Measurements from ENCODE around the gene ELAVL3. TPM values are rescaled to one million over a fixed set of nuclear protein-coding genes. Genes with fewer than 3 reads are reported as not detected.

ELAVL3 gene
- total RNA-seq, 1 experiment from 2014 or later: 1.2 TPM

DNA sequence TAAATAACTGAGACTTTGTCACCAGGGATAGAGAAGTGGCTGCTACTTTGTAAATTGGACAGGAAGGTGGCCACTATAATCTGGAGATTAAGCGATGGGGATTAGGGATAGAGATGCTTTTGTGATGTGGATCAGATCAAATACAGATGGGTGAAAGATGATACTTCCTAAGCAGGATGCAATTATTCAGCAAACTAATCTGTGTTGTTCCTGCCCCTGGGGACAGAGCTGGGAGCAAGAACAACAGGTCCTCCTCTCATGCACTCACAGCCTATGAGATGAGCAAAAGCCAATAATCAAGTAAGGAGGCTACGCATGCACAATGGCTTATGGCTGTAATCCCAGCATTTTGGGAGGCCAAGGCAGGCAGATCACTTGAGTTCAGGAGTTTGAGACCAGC, 66.3 kb downstream of the ELAVL3 start:
- H3K9me3 Mint-ChIP-seq: no peaks in the 10 kb centered on the region
- no peaks in the 10 kb centered on the region for H3K27me3 ChIP-seq (ENCODE audit: insufficient read depth, low read length)
- no CpG with 5 or more reads among the region's 2 CpGs for WGBS (ENCODE audit: extremely low coverage, insufficient read length, low lambda C conversion rate)

More for the DNA sequence above, 66.3 kb downstream of the ELAVL3 start:
- no peak overlapping the region for H3K56ac ChIP-seq (ENCODE audit: insufficient read length, low read depth, low read length)
- H2AK5ac ChIP-seq (ENCODE audit: insufficient read length, low read length): no peak overlapping the region
- H4K5ac ChIP-seq (ENCODE audit: insufficient read length, low read depth, low read length): no peak overlapping the region
- peaks cover 10% of the 10 kb centered on the region for H3K23me2 ChIP-seq (ENCODE audit: insufficient read length, low read depth, low read length, poor library complexity, severe bottlenecking)
- no peak for TF ChIP-seq CTCF (conservative IDR thresholded peaks at IDR 0.05)
- peaks cover under 1% of the 10 kb centered on the region; the same call in 1 of the 2 replicates for H3K27me3 Mint-ChIP-seq (ENCODE audit: low read depth)
- no peak for DNase-seq
- H3K4me2 ChIP-seq (ENCODE audit: insufficient read depth, insufficient read length, low read length): no peak overlapping the region
- peaks cover 2 to 9% of the 10 kb centered on the region in 2 experiments for H3K4me1 Mint-ChIP-seq
- no peak overlapping the region for H3K23ac ChIP-seq (ENCODE audit: insufficient read length, low read depth, low read length)
- no peak overlapping the region for H3K14ac ChIP-seq (ENCODE audit: insufficient read depth, low read length)
- H3K4ac ChIP-seq (ENCODE audit: low read depth, low read length): no peak overlapping the region
- no peak overlapping the region for H3T11ph ChIP-seq (ENCODE audit: low read length)
- H2BK120ac ChIP-seq (ENCODE audit: low read depth, low read length, poor library complexity, severe bottlenecking): no peak overlapping the region
- no peak overlapping the region for H3K18ac ChIP-seq (ENCODE audit: insufficient read length, low read depth, low read length)
- peaks cover 5 to 37% (median 17%) of the 10 kb centered on the region in 3 experiments; a peak in 6 of 7 replicates for H3K36me3 Mint-ChIP-seq (ENCODE audit: insufficient read depth in 1 of 3, low read depth in 3 of 3)
- H2BK12ac ChIP-seq (ENCODE audit: insufficient read length, low read depth, low read length): no peak overlapping the region
- no peak overlapping the region for H3K4me3 Mint-ChIP-seq
- no peak overlapping the region for H3K27ac ChIP-seq (ENCODE audit: insufficient read length, low read depth, low read length)
- H3K4me1 ChIP-seq (ENCODE audit: insufficient read depth, low read length): no peaks in the 10 kb centered on the region
- no peak overlapping the region for H2AFZ ChIP-seq (ENCODE audit: low read length)
- no peak overlapping the region for H4K91ac ChIP-seq (ENCODE audit: insufficient read length, low read depth, low read length)
- H2BK20ac ChIP-seq (ENCODE audit: low read depth, low read length, poor library complexity, severe bottlenecking): no peak overlapping the region
- H3K79me2 ChIP-seq (ENCODE audit: insufficient read depth, low read length): no peaks in the 10 kb centered on the region
- H3K27ac Mint-ChIP-seq: no peak overlapping the region
- no peaks in the 10 kb centered on the region for H3K9me3 ChIP-seq (ENCODE audit: control insufficient read depth, low read depth, low read length)
- no peak overlapping the region for H2BK15ac ChIP-seq (ENCODE audit: low read depth, low read length)
- H4K20me1 ChIP-seq (ENCODE audit: control insufficient read depth, insufficient read depth, insufficient read length): no peaks in the 10 kb centered on the region
- H2BK5ac ChIP-seq (ENCODE audit: insufficient read length, low read length): no peak overlapping the region
- no peak overlapping the region for H4K8ac ChIP-seq (replicated peaks; ENCODE audit: insufficient read length, low read depth, low read length)
- no peak overlapping the region for H3K9ac ChIP-seq (ENCODE audit: extremely low read depth, insufficient read length, low read length)
- no peaks in the 10 kb centered on the region for H3K79me1 ChIP-seq (ENCODE audit: insufficient read depth, low read depth, low read length, poor library complexity, severe bottlenecking)
